Spleen (tissue), 13 donors: ENCODE results near the gene FCGR1A. TPM values are rescaled to one million over a fixed set of nuclear protein-coding genes. Genes with fewer than 3 reads are reported as not detected.
"Not testable (repeated sequence)": the region's sequence is repeated elsewhere in the genome, so short reads cannot be mapped to it uniquely, and the experiment has no call there.

Experiments
- DNase-seq: peaks from one replicate; pipeline ENCODE4 v3.0.0-alpha.2; 2020
- H3K27ac ChIP-seq, 8 donors: fragments of 200-600 bp; sonication (generic) in 7 of 8; 1 replicate in 4 of 8; 2 replicates in 4 of 8; pipeline versions ENCODE4 v1.5.0 to v1.8.0; 2016 to 2021; ENCODE audit warnings: inconsistent platforms in 4 of 8, mild to moderate bottlenecking in 4 of 8, moderate library complexity in 1 of 8
- H3K27me3 ChIP-seq, 7 donors: fragments of 200-600 bp; sonication (generic) in 6 of 7; replicated peaks in 1 of 7; 1 replicate in 4 of 7; 2 replicates in 3 of 7; pipeline versions ENCODE4 v1.5.0 to v1.8.0; 2016 to 2021; ENCODE audit warnings: inconsistent platforms in 3 of 7, mild to moderate bottlenecking in 1 of 7
- H3K36me3 ChIP-seq, 6 donors: fragments of 200-600 bp; sonication (generic) in 5 of 6; 1 replicate in 4 of 6; 2 replicates in 2 of 6; pipeline versions ENCODE4 v1.5.0 to v1.8.0; 2016 to 2021; ENCODE audit warnings: inconsistent platforms in 2 of 6
- H3K4me1 ChIP-seq, 6 donors: fragments of 200-600 bp; sonication (generic) in 5 of 6; 1 replicate in 3 of 6; 2 replicates in 3 of 6; pipeline versions ENCODE4 v1.5.0 to v1.8.0; 2016 to 2021; ENCODE audit warnings: inconsistent platforms in 3 of 6
- H3K4me3 ChIP-seq, 8 donors: fragments of 200-600 bp; sonication (generic) in 7 of 8; 1 replicate in 4 of 8; 2 replicates in 4 of 8; pipeline versions ENCODE4 v1.5.0 to v1.8.0; 2016 to 2021; ENCODE audit warnings: inconsistent platforms in 4 of 8, mild to moderate bottlenecking in 4 of 8, moderate library complexity in 2 of 8
- H3K9me3 ChIP-seq, 8 donors: fragments of 200-600 bp; sonication (generic) in 7 of 8; 1 replicate in 4 of 8; 2 replicates in 4 of 8; pipeline versions ENCODE4 v1.5.0 to v1.8.0; 2016 to 2021; ENCODE audit warnings: inconsistent platforms in 4 of 8
- POLR2AphosphoS5 ChIP-seq, 3 donors: sonication (generic); formaldehyde crosslinking; IDR thresholded peaks; one replicate each; pipeline ENCODE4 v1.5.1; 2017; ENCODE audit warnings: antibody characterized with exemption in 3 of 3
- WGBS, 5 donors: extraction: QIAGEN DNeasy Blood & Tissue Kit in 3 of 5; methylation state at CpG; one replicate each; pipeline versions ENCODE4 v1.1.5 to v1.1.7; 2013 to 2018; 5-methylcytosine and 5-hydroxymethylcytosine counted together
- intact Hi-C: fragments of 100-400 bp; cut with DNase I; formaldehyde crosslinking; loops from one replicate; pipeline ENCODE4 v1.15.0; 2023; ENCODE audit warnings: low total_unique reads
- long read RNA-seq, 2 donors: transcript quantifications; one replicate each; lab custom pipeline, GENCODE V29; 2026
- polyA plus RNA-seq, 3 donors: library from polyadenylated mRNA; stranded (reverse); fragments of 200-250 nt; gene quantifications; one replicate each; pipeline ENCODE4 v1.2.1, GENCODE V29; 2013
- total RNA-seq, 7 donors: library from RNA; depleted of rRNA in 3 of 7; stranded (reverse); fragments of >200 nt in 3 of 7; fragmentation: NEBNext Ultra II Directional in 4 of 7; extraction: Animal tissue kit (Norgen Biotek cat#: 25700) in 4 of 7; gene quantifications; one replicate each; pipeline versions ENCODE4 v1.1.0 to v1.2.1, GENCODE V29; 2016 to 2021
- donor health status: healthy with polysubstance abuse.
- donor health status: DM: no; HTN: no; CAD: no; lungs with moderate emphysema.
- donor health status: DM: no; HTN: no; CAD: no.
- donor health status: Bipolar disorder and iron deficiency.
- donor health status: healthy.
- donor health status: DM: no; HTN: no; CAD: no.
- donor health status: DM: yes; HTN: yes; CAD: no.

Gene FCGR1A
- 10 to 100 TPM in 6 of 7 donors, 1 to 10 TPM in 1; 9.2 to 55.9 (median 22.7) TPM for total RNA-seq
- 10 to 100 TPM; 26.3 to 48.9 (median 33.8) TPM for polyA plus RNA-seq
- long read RNA-seq, donor 1, partial matches to known transcripts = 0 of 2 reads
- long read RNA-seq, donor 1, other reads (novel, unspliced or antisense) = 0 of 2 reads
- long read RNA-seq, donor 2 = 0 reads

GRCh38 chr1:149782600-149782999, at the start of gene FCGR1A:
FCGR1A (plus strand) TSS chr1:149782694; CDS start chr1:149782744, 50 bp downstream.
- H3K9me3 ChIP-seq, H3K4me3 ChIP-seq, H3K36me3 ChIP-seq, intact Hi-C loops, DNase-seq, H3K4me1 ChIP-seq, H3K27me3 ChIP-seq: not testable (repeated sequence)
- WGBS, 5 donors = 58% methylated on average over 2 of the region's 2 CpGs; no CpG with 5 or more reads in 4 of the 5 donors
- peak within 1 kb of the TSS in 2 of 8 donors; percentile 49 to 56 for H3K27ac ChIP-seq

GRCh38 chr1:149732781-149733180, 49.7 kb upstream of the FCGR1A start:
- 83 to 100% (median 89%) methylated on average over 1 of the region's 2 CpGs for WGBS, 5 donors
- H3K27me3 ChIP-seq, H3K36me3 ChIP-seq, H3K4me3 ChIP-seq, H3K4me1 ChIP-seq, H3K27ac ChIP-seq, H3K9me3 ChIP-seq, intact Hi-C loops, DNase-seq: not testable (repeated sequence)

- H3K27ac ChIP-seq, H3K36me3 ChIP-seq, H3K27me3 ChIP-seq, H3K9me3 ChIP-seq, intact Hi-C loops, H3K4me1 ChIP-seq, H3K4me3 ChIP-seq, DNase-seq: not testable (repeated sequence)
- 38 to 76% (median 68%) methylated on average over 1 of the region's 1 CpG; no CpG with 5 or more reads in 1 of the 5 donors for WGBS, 5 donors
Observed at GRCh38 chr1:149734692-149735091, 47.8 kb upstream of the FCGR1A start.

GRCh38 chr1:149740148-149740581, 42.3 kb upstream of the FCGR1A start:
- H3K36me3 ChIP-seq, intact Hi-C loops, H3K9me3 ChIP-seq, H3K27ac ChIP-seq, H3K27me3 ChIP-seq, H3K4me1 ChIP-seq: not testable (repeated sequence)
- peak; percentile 77 for DNase-seq
- peak overlapping the region in 1 of 8 donors; percentile 11 for H3K4me3 ChIP-seq
- 8 to 21% (median 9%) methylated on average over 6 to 26 of the region's 26 CpGs for WGBS, 5 donors

GRCh38 chr1:149740590-149741230, 41.8 kb upstream of the FCGR1A start:
- H3K36me3 ChIP-seq, H3K4me1 ChIP-seq, H3K27me3 ChIP-seq, H3K27ac ChIP-seq, H3K4me3 ChIP-seq, intact Hi-C loops, H3K9me3 ChIP-seq, DNase-seq: not testable (repeated sequence)
- 29 to 63% (median 40%) methylated on average over 5 to 8 of the region's 13 CpGs for WGBS, 5 donors

GRCh38 chr1:149741914-149742313, 40.6 kb upstream of the FCGR1A start:
- 47 to 71% (median 60%) methylated on average over 1 to 3 of the region's 5 CpGs for WGBS, 5 donors

GRCh38 chr1:149746463-149747356, 35.8 kb upstream of the FCGR1A start:
- peaks cover 0 to 13% (median 1%) of the 10 kb centered on the region in 6 donors for H3K4me1 ChIP-seq
- peaks cover 0 to 34% (median 0%) of the 10 kb centered on the region in 7 donors for H3K27me3 ChIP-seq
- H3K27ac ChIP-seq, intact Hi-C loops, H3K36me3 ChIP-seq, H3K9me3 ChIP-seq: not testable (repeated sequence)
- H3K4me3 ChIP-seq = peak overlapping the region in 1 of 8 donors; percentile 18
- DNase-seq = peak; percentile 80
- 12 to 38% (median 13%) methylated on average over 8 to 35 of the region's 41 CpGs for WGBS, 5 donors
- peak in 1 of 3 donors; percentile 32 for TF ChIP-seq POLR2AphosphoS5 (IDR thresholded peaks at IDR 0.05)

More at GRCh38 chr1:149741914-149742313, 40.6 kb upstream of the FCGR1A start:
- H3K27ac ChIP-seq, H3K27me3 ChIP-seq, H3K9me3 ChIP-seq, H3K36me3 ChIP-seq, H3K4me3 ChIP-seq, DNase-seq, intact Hi-C loops, H3K4me1 ChIP-seq: not testable (repeated sequence)

GRCh38 chr1:149747359-149748143, 34.9 kb upstream of the FCGR1A start:
- peaks cover 0 to 13% (median 1%) of the 10 kb centered on the region in 6 donors for H3K4me1 ChIP-seq
- intact Hi-C loops, H3K9me3 ChIP-seq, H3K27ac ChIP-seq, H3K4me3 ChIP-seq, DNase-seq, H3K36me3 ChIP-seq: not testable (repeated sequence)
- 3 to 7% (median 4%) methylated on average over 19 to 24 of the region's 40 CpGs for WGBS, 5 donors
- H3K27me3 ChIP-seq = peaks cover 0 to 34% (median 0%) of the 10 kb centered on the region in 7 donors

- 19 to 36% (median 27%) methylated on average over 8 of the region's 8 CpGs for WGBS, 5 donors
- H3K4me3 ChIP-seq, H3K9me3 ChIP-seq, H3K36me3 ChIP-seq, DNase-seq, H3K27ac ChIP-seq, intact Hi-C loops: not testable (repeated sequence)
- H3K4me1 ChIP-seq = peaks cover 0 to 13% (median 1%) of the 10 kb centered on the region in 6 donors
- peaks cover 0 to 34% (median 0%) of the 10 kb centered on the region in 7 donors for H3K27me3 ChIP-seq
Observed at GRCh38 chr1:149748144-149748500, 34.4 kb upstream of the FCGR1A start.

- H3K9me3 ChIP-seq, DNase-seq, intact Hi-C loops, H3K36me3 ChIP-seq, H3K4me3 ChIP-seq, H3K27ac ChIP-seq: not testable (repeated sequence)
- 56 to 82% (median 69%) methylated on average over 1 to 2 of the region's 2 CpGs for WGBS, 5 donors
- Histone ChIP-seq H3K4me1 (peaks cover 0 to 13% (median 1%) of the 10 kb centered on the region in 6 donors), H3K27me3 (peaks cover 0 to 34% (median 0%) of the 10 kb centered on the region in 7 donors)
Observed at GRCh38 chr1:149750562-149750961, 31.9 kb upstream of the FCGR1A start.
